BLaER1 (cell line): ENCODE results near the gene UNC5CL.

Experiments
- H3K27ac ChIP-seq: shearing (Covaris generic); formaldehyde crosslinking; 2 replicates; pipeline ENCODE4 v1.8.1; 2022
- H3K27me3 ChIP-seq: shearing (Covaris generic); formaldehyde crosslinking; 2 replicates; pipeline ENCODE4 v1.8.1; 2022
- H3K36me3 ChIP-seq: shearing (Covaris generic); formaldehyde crosslinking; 2 replicates; pipeline ENCODE4 v1.8.1; 2022
- H3K4me1 ChIP-seq: shearing (Covaris generic); formaldehyde crosslinking; 2 replicates; pipeline ENCODE4 v1.8.1; 2022
- H3K4me2 ChIP-seq: shearing (Covaris generic); formaldehyde crosslinking; 2 replicates; pipeline ENCODE4 v1.8.1; 2022
- H3K4me3 ChIP-seq: shearing (Covaris generic); formaldehyde crosslinking; 2 replicates; pipeline ENCODE4 v1.8.1; 2022
- H3K9ac ChIP-seq: shearing (Covaris generic); formaldehyde crosslinking; 2 replicates; pipeline ENCODE4 v1.8.1; 2022
- H3K9me3 ChIP-seq: shearing (Covaris generic); formaldehyde crosslinking; 2 replicates; pipeline ENCODE4 v1.8.1; 2022
- H4K20me1 ChIP-seq: shearing (Covaris generic); formaldehyde crosslinking; 2 replicates; pipeline ENCODE4 v1.8.1; 2022
- Cebpa-rat ChIP-seq: shearing (Covaris generic); IDR thresholded peaks from 2 replicates; pipeline ENCODE4 v1.8.1; 2022

UNC5CL gene

DNA sequence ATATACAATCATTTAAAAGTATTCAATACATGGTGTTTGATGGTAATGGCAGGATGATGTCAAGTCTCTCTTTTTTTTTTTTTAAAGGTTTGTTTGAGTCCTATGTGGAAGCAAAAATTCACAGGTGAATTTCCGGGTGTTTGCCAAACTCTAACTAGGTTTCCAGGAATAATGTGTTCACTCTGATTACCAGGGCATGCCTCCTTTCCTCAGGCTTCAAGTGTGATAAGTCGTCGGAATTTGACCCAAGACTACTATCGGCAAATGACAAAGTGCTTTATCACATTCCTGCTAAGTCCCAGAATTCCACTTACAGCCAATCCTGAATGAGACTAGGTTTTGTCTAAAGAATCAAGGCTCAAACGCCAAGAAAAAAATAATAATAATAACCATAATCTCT lies 25.8 kb upstream of the UNC5CL start:
- peaks cover 11% of the 10 kb centered on the region for H3K4me1 ChIP-seq
- no peak overlapping the region for H3K27ac ChIP-seq
- H3K36me3 ChIP-seq = peaks cover 40% of the 10 kb centered on the region

DNA sequence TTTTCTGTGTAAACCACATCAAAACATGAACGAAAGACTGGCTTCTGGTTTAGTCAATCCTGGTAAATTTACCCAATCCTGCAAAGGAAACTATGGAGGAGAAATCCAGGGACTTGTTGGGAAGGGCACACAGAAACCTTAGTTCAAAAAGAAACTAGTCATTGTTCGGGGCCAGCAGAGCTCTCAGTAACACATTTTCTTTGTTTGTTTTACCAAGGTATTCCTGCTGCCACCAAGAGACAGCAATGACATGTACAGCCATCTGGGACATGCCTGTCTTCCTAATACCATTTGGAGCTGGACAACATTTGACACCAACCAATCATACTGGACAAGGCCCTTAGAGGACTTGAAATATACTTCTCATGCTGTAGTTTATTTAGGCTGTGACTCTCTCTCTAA lies 24.9 kb upstream of the UNC5CL start:
- H3K27me3 ChIP-seq = no peaks in the 10 kb centered on the region
- H4K20me1 ChIP-seq = no peaks in the 10 kb centered on the region
- H3K27ac ChIP-seq = no peak overlapping the region
- no peaks in the 10 kb centered on the region for H3K9me3 ChIP-seq
- peaks cover 40% of the 10 kb centered on the region for H3K36me3 ChIP-seq
- no peak for TF ChIP-seq Cebpa-rat
- peaks cover 11% of the 10 kb centered on the region for H3K4me1 ChIP-seq
- no peak overlapping the region for H3K9ac ChIP-seq
- no peak overlapping the region for H3K4me3 ChIP-seq
- H3K4me2 ChIP-seq = peak overlapping the region; percentile 23

More for the DNA sequence above, 25.8 kb upstream of the UNC5CL start:
- no peak overlapping the region for H3K4me3 ChIP-seq
- no peaks in the 10 kb centered on the region for H3K27me3 ChIP-seq
- H4K20me1 ChIP-seq = no peaks in the 10 kb centered on the region
- H3K9me3 ChIP-seq = no peaks in the 10 kb centered on the region
- TF ChIP-seq Cebpa-rat = no peak
- no peak overlapping the region for H3K9ac ChIP-seq
- no peak overlapping the region for H3K4me2 ChIP-seq

DNA sequence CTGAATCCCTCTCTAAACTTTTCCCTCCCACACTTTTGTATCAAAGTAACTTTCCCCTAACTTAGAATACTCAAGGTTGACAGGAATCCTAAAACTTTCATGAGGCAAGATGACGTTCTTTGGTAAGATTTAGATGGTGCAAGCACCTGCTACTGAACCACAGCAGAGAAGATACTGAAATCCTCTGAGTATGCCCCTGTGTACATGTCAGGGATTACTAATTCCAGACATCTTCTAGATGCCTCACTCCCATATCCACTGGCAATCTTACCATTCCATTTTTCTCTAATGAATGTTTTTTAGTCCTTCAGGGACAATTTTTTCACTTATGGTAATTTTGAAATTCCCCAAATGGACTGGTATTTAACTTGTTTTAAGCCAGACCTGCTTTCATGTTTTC lies 23.0 kb upstream of the UNC5CL start:
- Histone ChIP-seq H3K4me2 (no peak overlapping the region), H3K27me3 (no peaks in the 10 kb centered on the region), H3K4me3 (no peak overlapping the region), H4K20me1 (no peaks in the 10 kb centered on the region), H3K9ac (no peak overlapping the region), H3K36me3 (peaks cover 25% of the 10 kb centered on the region), H3K27ac (no peak overlapping the region), H3K4me1 (peaks cover 11% of the 10 kb centered on the region), H3K9me3 (no peaks in the 10 kb centered on the region)
- no peak for TF ChIP-seq Cebpa-rat

DNA sequence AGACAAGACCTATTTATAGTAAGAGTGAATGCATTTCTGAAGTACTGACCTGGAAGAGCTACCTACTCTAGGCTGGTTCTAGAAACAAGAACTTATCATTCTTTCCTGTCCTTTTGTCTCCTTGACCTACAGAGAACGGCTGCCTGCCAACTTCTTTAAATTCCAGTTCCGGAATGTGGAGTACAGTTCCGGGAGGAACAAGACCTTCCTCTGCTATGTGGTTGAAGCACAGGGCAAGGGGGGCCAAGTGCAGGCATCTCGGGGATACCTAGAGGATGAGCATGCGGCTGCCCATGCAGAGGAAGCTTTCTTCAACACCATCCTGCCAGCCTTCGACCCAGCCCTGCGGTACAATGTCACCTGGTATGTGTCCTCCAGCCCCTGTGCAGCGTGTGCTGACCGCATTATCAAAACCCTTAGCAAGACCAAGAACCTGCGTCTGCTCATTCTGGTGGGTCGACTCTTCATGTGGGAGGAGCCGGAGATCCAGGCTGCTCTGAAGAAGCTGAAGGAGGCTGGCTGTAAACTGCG lies 22.2 kb upstream of the UNC5CL start:
- Histone ChIP-seq H4K20me1 (no peaks in the 10 kb centered on the region), H3K9ac (no peak overlapping the region), H3K4me1 (peaks cover 16% of the 10 kb centered on the region), H3K4me3 (no peak overlapping the region), H3K4me2 (no peak overlapping the region), H3K9me3 (no peaks in the 10 kb centered on the region), H3K27ac (no peak overlapping the region), H3K36me3 (peaks cover 24% of the 10 kb centered on the region), H3K27me3 (no peaks in the 10 kb centered on the region)
- no peak for TF ChIP-seq Cebpa-rat

DNA sequence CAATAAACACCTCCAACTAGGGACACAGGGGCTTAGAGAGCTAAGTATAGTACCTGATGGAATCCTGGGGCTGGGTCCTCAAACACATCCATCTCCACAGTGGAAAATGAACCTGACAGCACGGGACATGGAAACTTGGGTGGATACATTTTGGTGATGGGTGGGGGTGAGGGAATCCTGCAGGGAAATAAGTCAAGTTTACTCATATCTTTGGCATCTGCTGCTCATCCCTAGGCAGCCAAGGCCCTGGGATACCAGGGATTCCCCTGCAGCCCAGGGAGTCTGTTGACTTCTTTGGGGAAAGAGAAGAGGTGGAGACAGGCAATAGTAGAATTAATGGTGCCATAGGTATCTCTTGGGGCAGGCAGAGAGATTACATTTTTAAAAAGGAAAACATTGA lies 20.5 kb upstream of the UNC5CL start:
- no peak overlapping the region for H3K4me2 ChIP-seq
- H3K27ac ChIP-seq = no peak overlapping the region
- H4K20me1 ChIP-seq = no peaks in the 10 kb centered on the region
- no peak overlapping the region for H3K4me3 ChIP-seq
- H3K27me3 ChIP-seq = no peaks in the 10 kb centered on the region
- peaks cover 13% of the 10 kb centered on the region for H3K36me3 ChIP-seq
- TF ChIP-seq Cebpa-rat = no peak
- H3K9ac ChIP-seq = no peak overlapping the region
- peaks cover 33% of the 10 kb centered on the region for H3K4me1 ChIP-seq
- H3K9me3 ChIP-seq = no peaks in the 10 kb centered on the region

DNA sequence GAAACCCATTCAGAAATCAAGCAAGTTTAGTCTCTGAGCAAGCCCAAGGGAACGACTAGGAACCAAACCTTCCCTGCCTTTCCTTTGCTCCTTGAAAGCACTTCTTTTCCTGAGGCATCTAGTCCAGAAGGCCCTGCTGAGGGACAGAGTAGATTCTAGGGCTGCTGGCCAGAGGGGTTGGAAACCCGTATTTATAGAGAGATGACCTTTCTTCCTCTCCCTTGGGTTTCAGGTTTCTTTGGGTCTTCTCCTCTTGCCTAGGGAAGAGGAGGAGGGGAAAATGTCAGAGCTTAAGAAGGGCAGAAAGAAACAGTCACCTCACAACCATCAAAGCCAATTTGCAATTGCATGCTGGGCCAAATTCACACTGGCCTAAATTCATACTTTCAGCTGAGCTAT lies 19.8 kb upstream of the UNC5CL start:
- Histone ChIP-seq H3K9me3 (no peaks in the 10 kb centered on the region), H3K4me2 (no peak overlapping the region), H4K20me1 (no peaks in the 10 kb centered on the region), H3K9ac (no peak overlapping the region), H3K36me3 (peaks cover 7% of the 10 kb centered on the region; the same call in 1 of the 2 replicates), H3K4me1 (peaks cover 35% of the 10 kb centered on the region), H3K4me3 (no peak overlapping the region), H3K27ac (no peak overlapping the region), H3K27me3 (no peaks in the 10 kb centered on the region)
- no peak for TF ChIP-seq Cebpa-rat

DNA sequence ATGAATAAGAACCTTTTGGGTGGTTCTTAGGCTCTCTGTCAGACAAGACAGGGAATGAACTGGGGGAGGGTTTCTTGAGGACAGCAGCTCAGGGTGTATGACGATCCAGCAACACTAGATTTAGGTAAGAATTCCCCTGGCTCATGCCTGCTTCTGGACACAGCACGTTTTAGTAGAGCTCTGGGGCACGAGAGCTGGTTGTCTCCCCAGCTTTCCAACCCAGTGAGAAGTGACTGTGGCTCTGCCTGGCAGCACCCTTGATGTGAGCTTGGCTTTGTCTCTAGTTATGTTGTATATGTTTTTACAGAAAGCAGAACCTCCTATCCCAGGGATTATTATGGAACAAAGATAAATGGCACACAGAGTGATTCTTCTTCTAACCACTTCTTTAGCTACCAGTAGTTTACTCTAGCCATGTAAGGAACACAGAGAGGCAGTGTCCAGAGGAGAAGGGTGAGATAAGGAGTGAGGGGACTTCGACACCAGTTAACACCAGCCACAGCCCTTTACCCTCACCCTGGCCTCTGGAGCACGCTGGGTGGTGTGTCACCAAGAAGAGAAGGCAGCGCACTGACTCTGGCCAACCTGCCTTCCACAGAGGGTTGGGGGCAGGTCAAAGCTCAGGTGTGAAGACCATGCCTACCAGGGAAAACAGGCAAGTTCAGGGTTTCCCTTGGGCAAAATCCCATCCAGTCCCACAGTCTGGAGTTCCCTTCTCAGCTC lies 17.9 kb upstream of the UNC5CL start:
- H3K9me3 ChIP-seq = no peaks in the 10 kb centered on the region
- H3K36me3 ChIP-seq = peaks cover 7% of the 10 kb centered on the region; the same call in 1 of the 2 replicates
- no peaks in the 10 kb centered on the region for H4K20me1 ChIP-seq
- H3K27ac ChIP-seq = no peak overlapping the region
- no peak overlapping the region for H3K4me3 ChIP-seq
- no peak for TF ChIP-seq Cebpa-rat
- H3K4me1 ChIP-seq = peaks cover 47% of the 10 kb centered on the region
- no peaks in the 10 kb centered on the region for H3K27me3 ChIP-seq
- no peak overlapping the region for H3K9ac ChIP-seq
- H3K4me2 ChIP-seq = no peak overlapping the region

DNA sequence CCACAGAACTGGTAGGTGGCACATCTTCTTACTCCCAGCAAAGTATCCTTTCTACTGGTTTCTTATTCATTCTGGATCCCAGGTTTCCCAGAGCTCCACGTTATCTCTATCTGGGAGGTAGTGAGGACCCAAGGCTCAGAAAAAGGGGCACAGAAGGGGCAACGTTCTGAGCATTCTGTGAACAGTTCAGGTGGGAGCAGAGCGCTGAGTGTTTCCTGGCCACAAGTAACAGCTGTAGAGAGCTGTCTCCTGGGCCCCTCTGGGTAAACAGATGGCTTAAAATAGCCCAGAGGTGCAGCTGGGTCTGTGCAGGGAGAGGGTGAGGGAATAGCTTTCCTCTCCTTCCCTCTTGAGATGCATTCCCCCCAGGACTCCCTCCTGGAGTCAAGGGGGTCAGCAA lies 16.1 kb upstream of the UNC5CL start:
- Histone ChIP-seq H3K4me3 (peak overlapping the region; percentile 17; the same call in 1 of the 2 replicates), H3K4me1 (peaks cover 59% of the 10 kb centered on the region), H3K36me3 (no peaks in the 10 kb centered on the region), H3K9me3 (no peaks in the 10 kb centered on the region), H3K27me3 (no peaks in the 10 kb centered on the region), H3K9ac (peak overlapping the region; percentile 63), H3K4me2 (peak overlapping the region; percentile 84), H4K20me1 (no peaks in the 10 kb centered on the region), H3K27ac (peak overlapping the region; percentile 66)
- TF ChIP-seq Cebpa-rat = no peak

DNA sequence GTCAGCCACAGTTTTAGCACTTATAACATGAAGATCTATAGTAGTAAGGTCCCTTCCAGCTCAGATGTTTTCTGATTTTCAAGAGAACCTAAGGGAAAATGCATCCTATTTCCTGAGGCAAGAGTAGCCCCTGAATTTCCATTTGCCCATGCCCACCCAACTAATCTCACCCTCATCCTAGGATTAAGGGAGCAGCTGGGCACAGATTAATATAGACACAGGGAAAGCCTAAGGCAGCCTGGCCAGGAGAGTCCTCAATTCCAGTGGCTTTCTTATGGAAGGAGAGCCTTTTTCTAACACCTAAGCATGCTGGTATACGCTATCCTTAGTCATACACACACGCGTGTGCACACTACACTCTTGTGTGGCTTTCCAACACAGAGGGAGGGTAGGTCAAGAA lies 15.5 kb upstream of the UNC5CL start:
- Histone ChIP-seq H3K27ac (peak overlapping the region; percentile 66), H3K27me3 (no peaks in the 10 kb centered on the region), H3K36me3 (no peaks in the 10 kb centered on the region), H4K20me1 (no peaks in the 10 kb centered on the region), H3K4me2 (peak overlapping the region; percentile 84), H3K9ac (no peak overlapping the region; the same call in 1 of the 2 replicates), H3K9me3 (no peaks in the 10 kb centered on the region), H3K4me3 (no peak overlapping the region), H3K4me1 (peaks cover 66% of the 10 kb centered on the region)
- TF ChIP-seq Cebpa-rat = no peak

DNA sequence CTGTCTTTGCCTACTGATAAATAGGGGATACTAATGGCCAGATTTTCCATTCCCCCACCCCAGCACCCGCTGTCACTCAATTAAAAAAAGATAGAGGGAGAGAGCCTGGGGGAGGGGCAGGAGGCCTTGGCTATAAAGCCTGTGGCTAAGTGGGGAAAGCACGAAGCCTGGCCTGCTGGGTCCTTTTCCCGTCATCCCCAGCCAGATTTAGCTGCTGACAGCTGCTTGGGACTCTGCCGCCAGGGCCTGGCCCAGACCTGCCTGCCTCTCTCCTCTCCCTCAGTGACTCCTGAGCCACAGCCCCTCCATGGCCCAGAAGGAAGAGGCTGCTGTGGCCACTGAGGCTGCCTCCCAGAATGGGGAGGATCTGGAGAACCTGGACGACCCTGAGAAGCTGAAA lies 14.0 kb upstream of the UNC5CL start, which contains the start of gene APOBEC2:
APOBEC2 (plus strand) TSS at position 162 of the 400 bp plus-strand sequence; CDS start at position 308, 146 bp downstream.
- Histone ChIP-seq H3K4me2 (peak within 1 kb of the TSS; percentile 84), H4K20me1 (no peaks in the 10 kb centered on the region)

More for the DNA sequence above, 14.0 kb upstream of the UNC5CL start, which contains the start of gene APOBEC2:
- H3K9ac ChIP-seq = no peak within 1 kb of the TSS
- H3K36me3 ChIP-seq = no peaks in the 10 kb centered on the region
- no peaks in the 10 kb centered on the region for H3K9me3 ChIP-seq
- no peak within 1 kb of the TSS for H3K4me3 ChIP-seq
- peaks cover 67% of the 10 kb centered on the region for H3K4me1 ChIP-seq
- no peak for TF ChIP-seq Cebpa-rat
- peak within 1 kb of the TSS; percentile 66 for H3K27ac ChIP-seq
- no peaks in the 10 kb centered on the region for H3K27me3 ChIP-seq
